WERI-Rb-1 (cell line): ENCODE results near the gene SEZ6L.
A peak's percentile ranks its signal among the peaks of the same experiment; 100 is the strongest.

ENCODE experiments used
- DNase-seq: peaks from one replicate; pipeline ENCODE4 v3.0.0-alpha.2; 2020
- H3K27ac ChIP-seq: fragments of 250-450 bp; sonication (Bioruptor Pico); 2 replicates; pipeline ENCODE4 v1.5.1; 2020; ENCODE audit warnings: mild to moderate bottlenecking, moderate library complexity
- H3K27me3 ChIP-seq: fragments of 250-450 bp; sonication (Bioruptor Pico); 2 replicates; pipeline ENCODE4 v1.5.1; 2021; ENCODE audit warnings: mild to moderate bottlenecking, low read depth, moderate library complexity; ENCODE audit not compliant: insufficient read depth, severe bottlenecking
- H3K36me3 ChIP-seq: fragments of 250-450 bp; sonication (Bioruptor Pico); 2 replicates; pipeline ENCODE4 v1.5.1; 2020; ENCODE audit warnings: mild to moderate bottlenecking, moderate library complexity
- H3K4me3 ChIP-seq: 2 replicates; pipeline ENCODE4 v1.5.1; 2011; ENCODE audit warnings: low read depth, mild to moderate bottlenecking, control low read depth, low read length
- H3K9me3 ChIP-seq: fragments of 250-450 bp; sonication (Bioruptor Pico); 2 replicates; pipeline ENCODE4 v1.5.1; 2021; ENCODE audit warnings: mild to moderate bottlenecking, moderate library complexity; ENCODE audit not compliant: severe bottlenecking
- TF ChIP-seq, protein P1 (sequence below): IDR thresholded peaks from 2 replicates; pipeline ENCODE4 v1.5.1; 2011; ENCODE audit warnings: low read depth, mild to moderate bottlenecking, control low read depth, inconsistent platforms, low read length

Gene SEZ6L

DNA sequence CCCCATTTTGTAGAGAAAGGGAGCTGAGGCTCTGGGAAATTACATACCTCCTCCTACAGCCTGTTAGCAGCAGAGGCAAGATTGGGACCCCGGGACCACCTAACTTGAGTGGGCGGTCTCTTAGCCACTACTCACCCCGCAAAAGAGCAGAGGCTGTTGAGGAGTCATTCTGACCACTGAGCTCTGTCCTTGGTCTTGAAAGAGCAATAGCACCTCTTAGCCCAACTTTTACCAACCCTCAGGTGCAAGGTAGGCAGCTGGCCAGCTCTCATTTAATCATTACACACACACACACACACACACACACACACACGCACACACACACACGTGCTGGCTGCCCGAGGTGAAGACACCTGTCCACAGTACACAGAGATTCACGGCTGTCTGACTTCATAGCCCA lies 144.0 kb downstream of the SEZ6L start:
- TF ChIP-seq, protein P1, sequence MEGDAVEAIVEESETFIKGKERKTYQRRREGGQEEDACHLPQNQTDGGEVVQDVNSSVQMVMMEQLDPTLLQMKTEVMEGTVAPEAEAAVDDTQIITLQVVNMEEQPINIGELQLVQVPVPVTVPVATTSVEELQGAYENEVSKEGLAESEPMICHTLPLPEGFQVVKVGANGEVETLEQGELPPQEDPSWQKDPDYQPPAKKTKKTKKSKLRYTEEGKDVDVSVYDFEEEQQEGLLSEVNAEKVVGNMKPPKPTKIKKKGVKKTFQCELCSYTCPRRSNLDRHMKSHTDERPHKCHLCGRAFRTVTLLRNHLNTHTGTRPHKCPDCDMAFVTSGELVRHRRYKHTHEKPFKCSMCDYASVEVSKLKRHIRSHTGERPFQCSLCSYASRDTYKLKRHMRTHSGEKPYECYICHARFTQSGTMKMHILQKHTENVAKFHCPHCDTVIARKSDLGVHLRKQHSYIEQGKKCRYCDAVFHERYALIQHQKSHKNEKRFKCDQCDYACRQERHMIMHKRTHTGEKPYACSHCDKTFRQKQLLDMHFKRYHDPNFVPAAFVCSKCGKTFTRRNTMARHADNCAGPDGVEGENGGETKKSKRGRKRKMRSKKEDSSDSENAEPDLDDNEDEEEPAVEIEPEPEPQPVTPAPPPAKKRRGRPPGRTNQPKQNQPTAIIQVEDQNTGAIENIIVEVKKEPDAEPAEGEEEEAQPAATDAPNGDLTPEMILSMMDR = no peak
- H3K9me3 ChIP-seq = no peaks in the 10 kb centered on the region
- no peak overlapping the region for H3K27ac ChIP-seq
- no peak overlapping the region for H3K4me3 ChIP-seq
- peaks cover 5% of the 10 kb centered on the region for H3K27me3 ChIP-seq
- DNase-seq = no peak
- H3K36me3 ChIP-seq = no peaks in the 10 kb centered on the region

DNA sequence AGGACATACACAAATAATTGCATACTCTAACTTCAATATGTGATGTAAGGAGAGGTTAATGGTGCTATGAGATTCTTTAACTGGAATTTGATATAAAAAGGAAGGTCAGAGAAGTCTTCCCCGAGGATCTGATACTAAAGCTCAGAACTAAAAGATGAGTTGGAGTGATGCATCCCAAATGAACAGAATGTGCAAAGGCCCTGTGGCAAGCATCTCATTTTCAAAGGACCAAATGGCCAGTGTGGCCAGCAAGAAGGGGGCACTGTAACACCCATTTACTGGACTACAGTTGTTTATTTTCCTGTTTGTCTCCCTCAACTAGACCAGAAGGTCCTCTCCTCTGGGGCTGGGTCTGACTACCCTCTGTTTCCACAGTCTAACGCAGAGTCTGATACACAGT lies 144.9 kb downstream of the SEZ6L start:
- Histone ChIP-seq H3K27ac (no peak overlapping the region), H3K9me3 (no peaks in the 10 kb centered on the region), H3K4me3 (no peak overlapping the region), H3K36me3 (no peaks in the 10 kb centered on the region), H3K27me3 (peaks cover 10% of the 10 kb centered on the region)
- TF ChIP-seq, protein P1 = no peak
- no peak for DNase-seq

DNA sequence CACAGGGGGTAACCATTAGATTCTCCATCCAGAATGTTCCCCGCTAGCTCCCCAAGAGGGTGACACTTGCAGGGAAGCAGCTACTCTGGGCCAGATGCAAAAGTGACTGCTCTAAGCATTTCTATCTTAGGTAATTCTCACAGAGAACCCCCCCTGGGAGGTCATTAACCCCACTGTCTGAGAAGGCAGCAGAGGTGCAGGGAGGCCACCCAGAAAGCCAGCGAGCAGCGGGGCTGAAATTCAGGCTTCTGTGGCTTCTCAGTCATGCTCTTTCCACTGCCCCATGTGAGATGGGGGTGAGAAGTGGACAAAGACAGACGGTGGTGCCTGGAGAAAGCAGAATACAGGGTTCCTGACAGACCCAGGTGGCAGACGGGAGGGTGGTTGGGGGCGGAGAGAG lies 145.4 kb downstream of the SEZ6L start:
- H3K27me3 ChIP-seq = peaks cover 11% of the 10 kb centered on the region
- TF ChIP-seq, protein P1 = no peak
- no peaks in the 10 kb centered on the region for H3K36me3 ChIP-seq
- no peaks in the 10 kb centered on the region for H3K9me3 ChIP-seq
- no peak for DNase-seq
- no peak overlapping the region for H3K4me3 ChIP-seq
- H3K27ac ChIP-seq = no peak overlapping the region

DNA sequence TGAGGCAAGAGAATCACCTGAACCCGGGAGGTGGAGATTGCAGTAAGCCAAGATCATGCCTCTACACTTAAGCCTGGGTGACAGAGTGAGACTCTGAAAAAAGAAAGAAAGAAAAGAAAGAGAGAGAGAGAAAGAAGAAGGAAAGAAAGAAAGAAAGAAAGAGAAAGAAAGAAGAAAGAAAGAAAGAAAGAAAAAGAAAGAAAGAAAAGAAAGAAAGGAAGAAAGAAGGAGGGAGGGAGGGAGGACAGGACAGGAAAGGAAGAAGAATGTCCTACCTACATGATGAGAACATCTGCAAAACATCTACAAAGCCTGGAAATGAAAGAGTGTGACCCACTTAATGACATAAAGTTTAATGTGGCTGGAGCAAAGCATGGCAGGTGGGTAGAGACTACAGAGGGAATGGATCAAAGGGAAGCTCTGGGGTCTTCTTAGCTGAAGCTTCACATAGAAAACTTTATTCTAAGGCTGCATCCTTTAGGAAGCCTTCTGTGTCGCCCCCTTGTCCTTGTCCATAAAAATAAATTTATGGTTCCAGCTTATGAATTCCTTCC lies 147.5 kb downstream of the SEZ6L start:
- no peak for DNase-seq
- Histone ChIP-seq H3K27me3 (peaks cover 16% of the 10 kb centered on the region), H3K4me3 (no peak overlapping the region), H3K9me3 (no peaks in the 10 kb centered on the region), H3K27ac (no peak overlapping the region), H3K36me3 (no peaks in the 10 kb centered on the region)
- TF ChIP-seq, protein P1 = no peak

DNA sequence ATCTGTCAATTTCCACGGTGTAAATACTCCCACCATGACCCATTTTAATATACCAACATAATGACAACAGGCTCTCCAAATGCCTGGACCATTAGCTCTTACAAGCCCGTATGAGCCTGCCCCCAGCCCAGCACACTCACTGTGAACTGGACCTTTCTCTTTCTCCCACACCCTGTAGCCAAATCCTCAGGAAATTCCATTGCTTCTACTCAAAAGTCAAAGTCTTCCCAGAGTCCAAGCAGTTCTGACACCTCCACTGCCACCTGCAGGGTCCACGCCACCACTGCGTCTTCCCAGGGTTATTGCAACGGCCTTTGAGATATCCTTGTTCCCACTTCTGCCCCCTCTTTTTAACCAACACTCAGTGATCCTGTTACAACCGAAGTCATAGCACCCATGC lies 149.7 kb downstream of the SEZ6L start:
- no peak overlapping the region for H3K27ac ChIP-seq
- TF ChIP-seq, protein P1 = 0 out of 2 replicates have a peak, but pooled peaks have one; percentile 20
- no peak overlapping the region for H3K4me3 ChIP-seq
- H3K9me3 ChIP-seq = no peaks in the 10 kb centered on the region
- H3K27me3 ChIP-seq = peaks cover 16% of the 10 kb centered on the region
- no peak for DNase-seq
- H3K36me3 ChIP-seq = no peaks in the 10 kb centered on the region

DNA sequence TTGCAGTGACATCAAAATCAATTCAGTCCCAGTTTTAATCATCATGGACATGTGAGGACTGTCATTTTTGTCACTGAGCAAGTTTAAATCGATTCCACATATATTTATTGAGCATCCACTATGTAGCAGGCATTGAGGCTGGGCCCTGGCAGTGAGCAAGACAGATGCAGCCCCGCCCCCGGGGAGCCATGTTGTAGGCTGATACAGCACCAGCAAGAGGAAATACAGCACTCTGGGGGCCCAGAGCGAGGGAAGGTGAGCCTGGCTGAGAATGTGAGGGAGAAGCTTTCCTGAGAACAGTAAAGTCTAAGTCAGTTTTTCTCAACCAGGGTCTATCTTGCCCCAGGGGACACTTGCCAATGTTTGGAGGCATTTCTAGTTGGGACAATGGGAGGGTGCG lies 151.2 kb downstream of the SEZ6L start:
- Histone ChIP-seq H3K27me3 (peaks cover 12% of the 10 kb centered on the region), H3K27ac (no peak overlapping the region), H3K9me3 (no peaks in the 10 kb centered on the region), H3K4me3 (no peak overlapping the region), H3K36me3 (no peaks in the 10 kb centered on the region)
- TF ChIP-seq, protein P1 = no peak
- DNase-seq = no peak
